Heart left ventricle (tissue), 13 donors: ENCODE data around the gene SHC1.

ENCODE experiments used
- CTCF ChIP-seq, 12 donors: fragments of 200-600 bp; sonication (generic) in 4 of 12; IDR thresholded peaks; one replicate each; pipeline versions ENCODE4 v1.5.0 to v1.8.0; 2018 to 2022; ENCODE audit warnings: antibody characterized with exemption in 12 of 12, mild to moderate bottlenecking in 5 of 12
- POLR2A ChIP-seq, 2 donors: fragments of 450-650 bp; IDR thresholded peaks; one replicate each; pipeline ENCODE4 v1.6.1; 2017; ENCODE audit warnings: antibody characterized with exemption in 2 of 2, mild to moderate bottlenecking in 2 of 2, moderate library complexity in 2 of 2
- donor health status: ischemic (EF 13 %, LVEDD 7.1; RV severe dilation, severe dysfunction).
- donor health status: DM: no; HTN: yes; CAD: no.
- donor health status: DM: no; HTN: no; CAD: no.
- donor health status: ischemic (EF 25% LVEDD 6.9; RV normal size, moderate dysfunction).
- donor health status: ischemic (EF 25% LVEDD 5.7; RV mildly dilated, moderate dysfunction).
- donor health status: ischemic (EF 35%, LVEDD 5.7; RV mildly dilated, moderate dysfunction).
- donor health status: nonischemic (EF 11% LVEDD 7.7; RV severe dilation, severe dysfunction).
- donor health status: DM: yes; HTN: yes; CAD: no.
- donor health status: PGD.
- donor health status: ischemic (EF 29% LVEDD 5.4; RV normal size, mild dysfunction).
- donor health status: nonischemic (EF 23%, LVEDD 6.1; RV moderate dilation, normal function).

- TF ChIP-seq CTCF (IDR thresholded peaks at IDR 0.05) = no peak
- TF ChIP-seq POLR2A (IDR thresholded peaks at IDR 0.05) = no peak
Observed at GRCh38 chr1:155003227-155003765, 32.7 kb upstream of the SHC1 start.
